Myocyte (in vitro differentiated cells): ENCODE measurements around the gene ESF1. TPM values are rescaled to one million over a fixed set of nuclear protein-coding genes. Genes with fewer than 3 reads are reported as not detected.
"Not testable (repeated sequence)": the region's sequence is repeated elsewhere in the genome, so short reads cannot be mapped to it uniquely, and the experiment has no call there.

Experiments used
- DNase-seq: peaks from one replicate; pipeline ENCODE4 v3.0.0-alpha.2; 2012; ENCODE audit warnings: low read depth
- total RNA-seq: library from RNA; depleted of rRNA; stranded (reverse); fragments of >200 nt; gene quantifications from 2 replicates; pipeline ENCODE4 v1.2.3, GENCODE V29; 2014

ESF1 gene
- total RNA-seq, 1 donor from 2014 or later = 19.8 TPM

GRCh38 chr20:13739731-13740649, 44.7 kb downstream of the ESF1 start:
- peak; percentile 24 for DNase-seq

DNA sequence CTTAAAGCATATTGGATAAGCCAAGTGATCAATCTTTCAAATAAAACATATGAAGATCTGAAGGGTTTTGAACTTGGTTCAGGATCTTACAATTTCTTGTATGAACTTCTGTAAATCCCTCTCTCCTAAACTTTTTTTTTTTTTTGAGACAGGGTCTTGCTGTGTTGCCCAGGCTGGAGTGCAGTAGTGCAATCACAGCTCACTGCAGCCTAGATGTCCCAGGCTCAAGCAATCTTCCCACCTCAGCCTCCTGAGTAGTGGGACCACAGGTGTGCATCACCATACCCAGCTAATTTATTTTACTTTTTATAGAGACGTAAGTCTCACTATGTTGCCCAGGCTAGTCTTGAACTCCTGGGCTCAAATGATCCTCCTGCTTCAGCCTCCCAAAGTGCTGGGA, 46.5 kb downstream of the ESF1 start:
- DNase-seq = not testable (repeated sequence)

DNA sequence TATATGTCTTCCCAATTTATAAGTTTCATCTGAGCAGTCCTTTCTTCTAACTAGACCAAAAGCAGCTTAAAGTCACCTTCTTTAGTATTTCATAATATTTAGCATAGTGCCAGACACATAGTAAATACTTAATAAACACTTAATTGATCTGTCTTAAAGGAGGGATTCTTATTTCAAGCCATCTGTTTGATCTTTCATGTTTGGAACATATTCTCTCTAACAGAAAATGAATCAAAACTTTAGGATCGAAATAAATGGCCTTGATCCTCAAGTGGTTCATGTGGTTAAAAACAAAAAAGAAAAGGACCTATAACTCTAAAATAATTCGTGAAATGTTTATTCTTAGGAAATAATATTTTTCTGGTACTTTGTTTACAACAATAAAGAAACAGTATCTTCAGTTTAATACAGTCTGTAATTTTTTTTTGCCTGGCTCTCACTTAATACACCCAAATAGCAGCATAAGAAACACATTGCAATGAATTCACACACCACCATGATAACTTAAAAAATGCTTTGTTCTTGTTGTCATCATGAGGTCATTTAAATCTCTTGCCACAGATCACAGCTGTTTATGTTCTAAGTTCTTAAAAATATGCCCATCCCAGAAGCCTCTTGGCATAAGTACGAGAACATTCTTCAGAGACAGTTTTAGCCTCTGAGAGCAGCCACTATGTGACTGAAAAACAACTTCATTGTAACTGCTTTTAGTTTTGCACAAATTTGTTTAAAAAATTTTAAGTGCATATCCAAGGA, 48.1 kb downstream of the ESF1 start:
- DNase-seq = peak; percentile 87

GRCh38 chr20:13735826-13736225, 48.9 kb downstream of the ESF1 start:
- DNase-seq = no peak

DNA sequence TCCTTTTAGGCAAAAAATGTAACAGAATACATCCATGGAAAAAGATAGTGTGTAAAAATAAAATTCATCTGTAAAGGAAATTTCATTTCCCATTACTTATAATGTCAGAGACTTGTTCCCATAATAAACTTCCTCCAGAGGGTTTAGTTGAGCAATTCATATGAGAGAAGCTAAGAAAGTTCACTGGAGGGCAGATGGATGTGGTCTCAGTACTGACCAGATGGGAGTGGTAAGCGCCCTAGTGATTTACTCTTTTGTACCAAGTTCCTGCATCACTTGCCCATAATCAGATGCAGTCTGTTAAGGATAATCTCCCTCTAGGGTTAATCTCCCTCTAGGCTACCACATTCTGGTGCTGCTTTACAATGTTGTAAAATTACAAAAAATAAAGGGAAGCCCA, 61.7 kb downstream of the ESF1 start:
- DNase-seq = no peak

- DNase-seq = no peak
These were observed 66.5 kb downstream of the ESF1 start for GRCh38 chr20:13718171-13718570.

GRCh38 chr20:13717631-13718044, 67.1 kb downstream of the ESF1 start:
- no peak for DNase-seq

DNA sequence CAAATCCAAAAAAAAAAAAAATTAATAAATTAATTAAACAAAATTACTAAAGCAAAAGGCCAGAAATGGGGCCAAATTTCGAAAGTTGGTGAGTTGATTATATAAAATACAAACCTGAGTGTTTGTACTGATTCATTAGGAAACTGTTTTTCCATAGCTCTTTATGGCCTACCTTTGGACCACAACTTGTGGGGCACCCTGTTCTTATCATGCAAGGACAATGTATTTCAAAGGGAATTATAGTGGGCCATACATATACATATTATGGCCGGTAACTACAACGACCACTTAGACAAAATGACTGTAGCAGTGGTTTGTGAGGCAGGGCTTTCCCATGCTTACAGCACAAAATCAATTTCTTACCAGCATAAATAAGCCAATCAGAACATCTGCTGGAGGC, 69.5 kb downstream of the ESF1 start:
- no peak for DNase-seq

GRCh38 chr20:13708234-13708633, 76.5 kb downstream of the ESF1 start:
- DNase-seq = no peak

DNA sequence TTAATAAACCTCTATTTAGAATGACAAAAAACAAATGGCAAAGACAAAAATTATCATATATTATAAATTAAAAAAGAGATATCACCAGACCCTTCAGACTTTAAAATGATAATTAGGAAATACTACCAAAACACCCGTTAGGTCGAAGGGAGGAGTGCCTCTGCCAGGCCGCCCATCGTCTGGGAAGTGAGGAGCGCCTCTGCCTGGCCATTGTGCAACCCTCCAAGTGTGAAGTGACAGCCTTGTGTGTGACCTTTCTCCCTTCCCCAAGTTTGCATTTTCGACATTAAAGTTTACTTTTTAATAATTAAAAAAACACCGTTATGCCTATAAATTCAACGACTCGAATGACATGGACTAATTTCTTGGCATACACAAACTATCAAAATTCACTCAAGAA, 81.5 kb downstream of the ESF1 start:
- no peak for DNase-seq

DNA sequence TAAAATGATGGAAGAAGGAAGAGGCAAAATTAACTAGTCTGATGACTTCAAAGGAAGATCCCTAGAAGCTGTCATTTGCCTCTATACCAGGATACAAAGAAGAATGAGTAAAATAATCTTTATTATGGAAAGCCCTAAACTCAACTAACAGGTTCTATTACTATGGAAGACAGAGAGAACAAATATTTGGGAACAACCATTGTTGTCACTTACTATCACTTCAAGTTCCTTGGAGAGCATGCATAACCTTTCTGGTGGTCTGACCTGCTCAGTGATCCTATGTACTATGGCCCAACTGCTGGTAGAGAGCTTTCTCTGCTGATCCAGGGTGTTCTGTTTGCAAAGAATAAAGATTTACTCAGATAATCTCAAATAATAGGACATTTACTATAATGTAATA, 83.2 kb downstream of the ESF1 start:
- no peak for DNase-seq

- no peak for DNase-seq
These were observed 84.0 kb downstream of the ESF1 start for GRCh38 chr20:13700761-13701160.

DNA sequence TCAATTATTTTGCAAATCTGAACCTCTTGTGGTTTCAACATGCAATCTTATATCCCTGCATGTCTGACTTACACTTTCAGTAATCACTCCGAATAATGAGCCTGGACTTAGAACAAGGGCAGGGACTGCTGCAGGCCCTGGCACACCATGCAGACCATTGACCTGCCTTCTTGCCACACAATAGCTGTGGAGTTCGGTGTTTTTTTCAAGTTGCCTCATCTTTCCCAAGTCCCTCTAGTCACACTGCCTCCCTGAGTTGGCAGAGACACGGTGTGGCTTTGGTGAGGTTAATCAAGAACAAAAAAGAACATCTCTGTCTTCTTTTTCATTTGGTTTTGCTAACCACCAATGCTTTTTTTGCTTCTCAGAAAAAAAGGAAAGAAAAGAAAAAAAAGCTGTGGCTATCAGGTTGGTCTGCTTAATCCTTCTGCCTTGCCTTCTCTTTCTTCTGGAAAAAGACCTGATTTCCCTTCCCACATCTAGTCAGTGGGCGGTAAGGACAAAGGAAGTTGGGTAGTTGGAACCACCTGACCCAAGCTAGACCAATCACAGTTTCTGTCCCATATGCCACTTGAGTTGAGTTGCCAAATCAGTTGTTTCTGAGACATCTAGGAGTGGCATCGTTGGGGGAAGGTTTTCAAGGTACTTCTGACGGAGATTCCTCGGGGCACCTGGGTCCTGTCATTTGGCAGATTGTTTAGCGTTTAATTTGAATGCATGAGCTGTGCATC, 90.1 kb downstream of the ESF1 start:
- no peak for DNase-seq

- no peak for DNase-seq
These were observed 91.7 kb downstream of the ESF1 start for GRCh38 chr20:13692802-13693736.

- DNase-seq = no peak
These were observed 93.8 kb downstream of the ESF1 start for GRCh38 chr20:13690943-13691342.

GRCh38 chr20:13687815-13688214, 96.9 kb downstream of the ESF1 start:
- no peak for DNase-seq

DNA sequence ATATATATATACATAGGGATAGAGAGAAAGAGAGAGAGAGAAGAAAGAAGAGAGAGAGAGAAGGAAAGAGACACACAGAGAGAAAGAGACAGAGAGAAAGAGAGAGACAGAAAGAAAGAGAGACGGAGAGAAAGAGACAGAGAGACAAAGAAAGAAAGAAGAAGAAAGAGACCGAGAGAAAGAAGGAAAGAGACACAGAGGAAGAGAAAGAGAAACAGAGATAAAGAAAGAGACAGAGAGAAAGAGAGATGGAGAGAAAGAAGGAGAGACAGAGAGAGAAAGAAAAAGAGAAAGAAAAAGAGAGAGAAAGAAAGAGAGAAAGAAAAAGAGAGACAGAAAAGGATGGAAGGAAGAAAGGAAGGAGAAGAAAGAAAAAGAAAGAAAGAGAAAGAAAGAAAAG, 99.1 kb downstream of the ESF1 start:
- DNase-seq = no peak

- DNase-seq = peak; percentile 81
These were observed 100.0 kb downstream of the ESF1 start for GRCh38 chr20:13684566-13685222.

DNA sequence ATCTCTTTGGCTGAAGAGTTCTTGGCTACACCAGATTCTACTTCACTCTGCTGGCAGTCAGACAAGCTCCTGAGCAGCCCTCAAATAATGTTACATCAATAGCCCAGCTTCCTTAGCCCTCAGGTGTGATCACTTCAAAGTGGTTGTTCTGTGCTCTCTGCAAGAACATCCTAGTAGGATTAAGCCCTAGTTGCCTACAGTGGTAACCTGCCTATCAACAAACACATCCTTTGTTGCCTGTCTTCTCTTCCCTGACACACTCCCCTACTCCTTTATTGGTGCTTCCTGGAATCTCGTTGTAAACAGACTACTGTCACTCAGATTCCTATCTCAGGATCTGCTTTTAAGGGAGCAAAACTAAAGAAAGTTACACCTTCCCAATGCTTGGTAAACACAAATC, 100.9 kb downstream of the ESF1 start:
- DNase-seq = no peak
